Esophagus squamous epithelium (tissue), 4 donors: ENCODE data around the gene ST6GAL1.

Source experiments
- CTCF ChIP-seq, 6 experiments: fragments of 450-650 bp in 4 of 6; fragments of 200-600 bp in 2 of 6; sonication (generic) in 2 of 6; IDR thresholded peaks; one replicate each; pipeline ENCODE4 v1.5.1; 2016 to 2019; ENCODE audit warnings: antibody characterized with exemption in 6 of 6, mild to moderate bottlenecking in 4 of 6, moderate library complexity in 4 of 6
- POLR2A ChIP-seq, 4 donors: fragments of 450-650 bp; IDR thresholded peaks; one replicate each; pipeline ENCODE4 v1.6.1; 2017; ENCODE audit warnings: antibody characterized with exemption in 4 of 4, mild to moderate bottlenecking in 4 of 4, moderate library complexity in 3 of 4

- TF ChIP-seq CTCF (IDR thresholded peaks at IDR 0.05) = no peak
- TF ChIP-seq POLR2A (IDR thresholded peaks at IDR 0.05) = no peak
Observed at GRCh38 chr3:187017511-187018230, 87.3 kb downstream of the ST6GAL1 start.
